PC-3 (cell line): ENCODE results near the gene DUSP12. TPM values are rescaled to one million over a fixed set of nuclear protein-coding genes. Genes with fewer than 3 reads are reported as not detected.

Experiments
- ATAC-seq: fragments of 200-7000 bp; cut with Tn5 transposase; 2 replicates; pipeline ENCODE4 v1.9.1; 2020; ENCODE audit warnings: mild to moderate bottlenecking, moderate library complexity
- BruUV-seq: library from RNA; stranded (reverse); fragments of 400-500 nt; replicated peaks from 2 replicates; lab custom pipeline; 2021; lab: Mats Ljungman, UMichigan
- CTCF ChIA-PET: fragments of 300-600 bp; sonication (Branson Sonifier 250); formaldehyde crosslinking; loops from one replicate; lab custom pipeline; 2022; ENCODE audit warnings: antibody characterized with exemption; lab: Charles Lee
- POLR2A ChIA-PET: fragments of 300-600 bp; sonication (Branson Sonifier 250); formaldehyde crosslinking; loops from one replicate; lab custom pipeline; 2022; ENCODE audit warnings: antibody characterized with exemption; ENCODE audit not compliant: unreplicated experiment; lab: Charles Lee
- DNase-seq: peaks from one replicate; pipeline ENCODE4 v3.0.0-alpha.2; 2015
- H2AFZ ChIP-seq: fragments of 300-600 bp; sonication (generic); 2 replicates; pipeline ENCODE4 v1.6.0; 2016; ENCODE audit warnings: antibody characterized with exemption, low read length
- H3F3A ChIP-seq: fragments of 300-600 bp; sonication (generic); one replicate; pipeline ENCODE4 v1.6.0; 2017; ENCODE audit warnings: antibody characterized with exemption, low read length, control low read depth, mild to moderate bottlenecking; ENCODE audit not compliant: unreplicated experiment
- H3K27ac ChIP-seq: fragments of 300-600 bp; sonication (generic); 2 replicates; pipeline ENCODE4 v1.5.1; 2016; ENCODE audit warnings: mild to moderate bottlenecking, low read length
- H3K27me3 ChIP-seq: fragments of 300-600 bp; sonication (generic); 2 replicates; pipeline ENCODE4 v1.6.1; 2016; ENCODE audit warnings: low read length, mixed read lengths
- H3K36me3 ChIP-seq: fragments of 300-600 bp; sonication (generic); 2 replicates; pipeline ENCODE4 v1.6.1; 2016; ENCODE audit warnings: low read depth, mixed run types, low read length, mixed read lengths
- H3K4me1 ChIP-seq: fragments of 300-600 bp; sonication (generic); 2 replicates; pipeline ENCODE4 v1.5.1; 2016; ENCODE audit warnings: low read length; ENCODE audit not compliant: insufficient read depth
- H3K4me2 ChIP-seq: fragments of 300-600 bp; sonication (generic); 2 replicates; pipeline ENCODE4 v1.6.0; 2016; ENCODE audit warnings: low read length
- H3K4me3 ChIP-seq: fragments of 300-600 bp; sonication (generic); 2 replicates; pipeline ENCODE4 v1.5.1; 2016; ENCODE audit warnings: mild to moderate bottlenecking, low read length, mixed read lengths
- H3K79me2 ChIP-seq: fragments of 300-600 bp; sonication (generic); 2 replicates; pipeline ENCODE4 v1.6.1; 2017; ENCODE audit warnings: low read length, mixed read lengths
- H3K9ac ChIP-seq: fragments of 300-600 bp; sonication (generic); 2 replicates; pipeline ENCODE4 v1.6.0; 2016; ENCODE audit warnings: mild to moderate bottlenecking, low read length
- H3K9me2 ChIP-seq: fragments of 300-600 bp; sonication (generic); replicated peaks from 2 replicates; pipeline ENCODE4 v1.6.1; 2016; ENCODE audit warnings: mixed run types, low read length, mixed read lengths
- H3K9me3 ChIP-seq: fragments of 300-600 bp; sonication (generic); 2 replicates; pipeline ENCODE4 v1.6.1; 2016; ENCODE audit warnings: low read length, mixed read lengths
- H4K20me1 ChIP-seq: fragments of 300-600 bp; sonication (generic); 2 replicates; pipeline ENCODE4 v1.6.1; 2016; ENCODE audit warnings: low read length, mixed read lengths
- EZH2 ChIP-seq: fragments of 300-600 bp; sonication (generic); IDR thresholded peaks from one replicate; pipeline ENCODE4 v1.6.1; 2017; ENCODE audit warnings: antibody characterized with exemption, mild to moderate bottlenecking, low read length; ENCODE audit not compliant: unreplicated experiment
- EZH2phosphoT487 ChIP-seq: fragments of 300-600 bp; sonication (generic); IDR thresholded peaks from 2 replicates; pipeline ENCODE4 v1.6.1; 2018; ENCODE audit warnings: mild to moderate bottlenecking, antibody characterized with exemption, low read length, borderline replicate concordance
- intact Hi-C: fragments of 100-400 bp; cut with micrococcal nuclease; formaldehyde crosslinking; loops from 2 replicates; pipeline ENCODE4 v1.9.0; 2023
- total RNA-seq: library from RNA; depleted of rRNA; stranded (reverse); fragments of >200 nt; gene quantifications from 2 replicates; pipeline ENCODE4 v1.2.3, GENCODE V29; 2014
- TF ChIP-seq, protein P1 (sequence below): fragments of 300-600 bp; sonication (generic); conservative IDR thresholded peaks from 2 replicates; pipeline ENCODE4 v1.5.1; 2017; ENCODE audit warnings: antibody characterized with exemption, low read depth, mild to moderate bottlenecking, low read length

DUSP12 gene
- total RNA-seq, 1 experiment from 2014 or later, result 82.2 TPM

DNA sequence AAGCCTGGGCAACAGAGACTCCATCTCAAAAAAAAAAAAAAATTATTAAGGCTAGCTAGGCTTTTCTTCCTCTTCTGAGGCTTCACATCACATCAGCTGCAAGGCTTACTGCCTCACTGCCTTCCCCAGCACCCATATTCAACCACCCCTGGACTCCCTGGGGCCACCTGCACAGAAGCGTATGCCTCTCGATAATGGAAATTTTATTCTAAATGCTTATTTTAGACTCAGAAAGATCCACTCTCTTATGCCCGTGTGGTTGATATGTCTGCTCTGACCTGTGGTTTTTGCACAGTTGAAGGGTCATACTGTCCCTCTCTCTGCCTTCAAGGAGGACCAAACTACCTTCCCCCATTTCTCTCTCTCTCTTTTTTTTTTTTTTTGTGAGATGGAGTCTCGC, 44.0 kb upstream of the DUSP12 start:
- Histone ChIP-seq H3K4me2 (no peak overlapping the region), H4K20me1 (no peaks in the 10 kb centered on the region), H3K4me3 (no peak overlapping the region), H3K9me2 (no peaks in the 10 kb centered on the region), H3K9ac (no peak overlapping the region), H3K79me2 (no peaks in the 10 kb centered on the region), H3F3A (no peaks in the 10 kb centered on the region), H3K36me3 (no peaks in the 10 kb centered on the region), H3K4me1 (peaks cover 3% of the 10 kb centered on the region; the same call in 1 of the 2 replicates), H3K27ac (no peak overlapping the region), H3K27me3 (no peaks in the 10 kb centered on the region), H3K9me3 (no peaks in the 10 kb centered on the region), H2AFZ (no peak overlapping the region)
- ChIA-PET POLR2A (no interaction called here), CTCF (no interaction called here)
- DNase-seq (no peak), ATAC-seq (no peak)
- no peak for TF ChIP-seq EZH2
- TF ChIP-seq, protein P1, sequence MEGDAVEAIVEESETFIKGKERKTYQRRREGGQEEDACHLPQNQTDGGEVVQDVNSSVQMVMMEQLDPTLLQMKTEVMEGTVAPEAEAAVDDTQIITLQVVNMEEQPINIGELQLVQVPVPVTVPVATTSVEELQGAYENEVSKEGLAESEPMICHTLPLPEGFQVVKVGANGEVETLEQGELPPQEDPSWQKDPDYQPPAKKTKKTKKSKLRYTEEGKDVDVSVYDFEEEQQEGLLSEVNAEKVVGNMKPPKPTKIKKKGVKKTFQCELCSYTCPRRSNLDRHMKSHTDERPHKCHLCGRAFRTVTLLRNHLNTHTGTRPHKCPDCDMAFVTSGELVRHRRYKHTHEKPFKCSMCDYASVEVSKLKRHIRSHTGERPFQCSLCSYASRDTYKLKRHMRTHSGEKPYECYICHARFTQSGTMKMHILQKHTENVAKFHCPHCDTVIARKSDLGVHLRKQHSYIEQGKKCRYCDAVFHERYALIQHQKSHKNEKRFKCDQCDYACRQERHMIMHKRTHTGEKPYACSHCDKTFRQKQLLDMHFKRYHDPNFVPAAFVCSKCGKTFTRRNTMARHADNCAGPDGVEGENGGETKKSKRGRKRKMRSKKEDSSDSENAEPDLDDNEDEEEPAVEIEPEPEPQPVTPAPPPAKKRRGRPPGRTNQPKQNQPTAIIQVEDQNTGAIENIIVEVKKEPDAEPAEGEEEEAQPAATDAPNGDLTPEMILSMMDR, result no peak
- no peak for TF ChIP-seq EZH2phosphoT487
- BruUV-seq, result no TSS peak
- intact Hi-C loops, result no loop called here

DNA sequence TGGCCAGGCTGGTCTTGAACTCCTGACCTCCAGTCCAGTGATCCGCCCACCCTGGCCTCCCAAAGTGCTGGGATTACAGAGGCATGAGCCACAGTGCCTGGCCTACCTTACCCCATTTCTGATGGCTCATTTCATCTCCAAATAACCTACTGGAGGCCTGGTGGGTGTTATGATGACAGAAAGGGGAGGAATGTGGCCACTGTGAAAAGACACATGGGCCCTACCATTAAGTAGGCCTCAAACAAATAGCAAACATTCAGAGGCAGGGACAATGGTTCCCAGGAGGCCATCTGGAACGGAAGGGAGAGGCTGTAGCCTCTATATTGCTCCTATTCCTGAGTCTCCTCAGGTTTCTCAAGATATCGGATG, 43.5 kb upstream of the DUSP12 start:
- Histone ChIP-seq H3K27ac (peak overlapping the region; percentile 38), H3K27me3 (no peaks in the 10 kb centered on the region), H3K4me3 (no peak overlapping the region), H3K4me2 (no peak overlapping the region), H3K9me2 (no peaks in the 10 kb centered on the region), H3K4me1 (peaks cover 3% of the 10 kb centered on the region; the same call in 1 of the 2 replicates), H3F3A (no peaks in the 10 kb centered on the region), H3K79me2 (no peaks in the 10 kb centered on the region), H2AFZ (no peak overlapping the region), H4K20me1 (no peaks in the 10 kb centered on the region), H3K36me3 (no peaks in the 10 kb centered on the region), H3K9me3 (no peaks in the 10 kb centered on the region), H3K9ac (no peak overlapping the region)
- DNase-seq, result no peak
- TF ChIP-seq EZH2phosphoT487, result no peak
- no peak for TF ChIP-seq EZH2
- TF ChIP-seq, protein P1, result no peak
- ChIA-PET POLR2A (no interaction called here), CTCF (no interaction called here)
- intact Hi-C loops, result no loop called here
- BruUV-seq, result no TSS peak
- no peak for ATAC-seq

DNA sequence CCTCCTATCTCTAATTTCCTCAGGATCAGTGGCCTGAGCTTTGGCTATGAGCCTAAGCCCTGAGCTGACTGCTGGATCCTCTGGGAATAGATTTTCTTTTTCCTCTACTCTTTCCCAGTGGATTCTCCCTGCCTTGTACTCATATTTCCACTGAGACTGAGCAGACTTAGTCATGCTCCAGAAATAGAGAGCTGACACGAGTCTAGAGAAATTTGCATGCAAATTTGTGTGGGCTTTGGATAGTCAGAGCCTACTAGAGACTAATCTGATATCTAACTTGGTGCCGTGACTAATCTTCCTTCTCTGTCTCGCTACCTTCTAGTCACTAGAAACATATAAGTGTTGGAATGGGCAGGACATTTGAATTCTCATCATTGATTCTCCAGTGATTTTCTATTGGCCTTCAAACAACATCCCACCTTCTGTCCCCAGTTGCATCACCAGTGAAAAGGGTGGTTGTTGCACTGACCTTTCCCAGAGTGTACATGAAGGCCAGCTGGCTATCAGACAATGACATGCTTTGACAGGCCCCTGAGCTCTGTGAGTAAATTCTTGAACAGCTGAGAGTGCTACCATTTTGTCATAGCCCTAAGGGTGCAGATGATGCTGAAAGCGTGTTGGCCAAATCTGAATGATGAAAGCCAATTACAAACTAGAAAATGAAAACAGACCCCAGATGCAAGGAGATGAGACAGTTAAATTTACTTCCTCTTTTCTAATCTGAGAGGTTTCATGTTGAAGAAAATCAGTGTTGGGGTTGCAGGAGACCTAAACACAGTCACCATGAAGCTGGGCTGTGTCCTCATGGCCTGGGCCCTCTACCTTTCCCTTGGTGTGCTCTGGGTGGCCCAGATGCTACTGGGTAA, 42.9 kb upstream of the DUSP12 start, which contains the start of gene FCRLA:
TSS of gene FCRLA (plus strand) at position 748 of the 866 bp plus-strand sequence. CDS start at position 784, 36 bp downstream.
- H3F3A ChIP-seq, result no peaks in the 10 kb centered on the region
- no peak within 1 kb of the TSS for H3K4me3 ChIP-seq
- no peak within 1 kb of the TSS for H2AFZ ChIP-seq
- H4K20me1 ChIP-seq, result no peaks in the 10 kb centered on the region
- H3K9me2 ChIP-seq, result no peaks in the 10 kb centered on the region
- TF ChIP-seq EZH2, result no peak
- TF ChIP-seq, protein P1, result no peak
- no peak for TF ChIP-seq EZH2phosphoT487
- H3K4me1 ChIP-seq, result peaks cover 3% of the 10 kb centered on the region; the same call in 1 of the 2 replicates
- no TSS peak for BruUV-seq
- no peak within 1 kb of the TSS for H3K9ac ChIP-seq
- no peaks in the 10 kb centered on the region for H3K9me3 ChIP-seq
- no peak within 1 kb of the TSS for H3K4me2 ChIP-seq
- peak; percentile 67 for ATAC-seq
- H3K36me3 ChIP-seq, result no peaks in the 10 kb centered on the region
- ChIA-PET POLR2A (no interaction called here), CTCF (no interaction called here)
- H3K27me3 ChIP-seq, result no peaks in the 10 kb centered on the region
- intact Hi-C loops, result no loop called here
- H3K27ac ChIP-seq, result peak within 1 kb of the TSS; percentile 38
- H3K79me2 ChIP-seq, result no peaks in the 10 kb centered on the region
- peak; percentile 68 for DNase-seq
